OCI-M2 (cell line): ENCODE results near the gene TIPRL.
"Not testable (repeated sequence)": the region's sequence is repeated elsewhere in the genome, so short reads cannot be mapped to it uniquely, and the experiment has no call there.

Source experiments
- DNase-seq: peaks from one replicate; lab custom pipeline; 2025; ENCODE audit not compliant: unreplicated experiment; lab: John Stamatoyannopoulos, UW

Gene TIPRL

GRCh38 chr1:168207673-168208072, 28.9 kb downstream of the TIPRL start:
- not testable (repeated sequence) for DNase-seq

GRCh38 chr1:168210312-168210711, 31.6 kb downstream of the TIPRL start:
- no peak for DNase-seq

GRCh38 chr1:168213349-168213748, 34.6 kb downstream of the TIPRL start:
- DNase-seq, result no peak

- no peak for DNase-seq
Measured at GRCh38 chr1:168216171-168216570, 37.4 kb downstream of the TIPRL start.

- no peak for DNase-seq
Measured at GRCh38 chr1:168217664-168218063, 38.9 kb downstream of the TIPRL start.

GRCh38 chr1:168218658-168219057, 39.9 kb downstream of the TIPRL start:
- no peak for DNase-seq

GRCh38 chr1:168220470-168220871, 41.7 kb downstream of the TIPRL start:
- no peak for DNase-seq

GRCh38 chr1:168221275-168221674, 42.5 kb downstream of the TIPRL start:
- no peak for DNase-seq

- DNase-seq, result no peak
Measured at GRCh38 chr1:168223261-168223660, 44.5 kb downstream of the TIPRL start.

- no peak for DNase-seq
Measured at GRCh38 chr1:168223681-168224540, 45.1 kb downstream of the TIPRL start.

GRCh38 chr1:168224991-168225390, 46.2 kb downstream of the TIPRL start:
- no peak for DNase-seq

- DNase-seq, result no peak
Measured at GRCh38 chr1:168225476-168226190, 46.9 kb downstream of the TIPRL start, which contains the start of gene SFT2D2. Gene SFT2D2 (plus strand): TSS chr1:168226004. CDS start chr1:168226080, 76 bp downstream.

- no peak for DNase-seq
Measured at GRCh38 chr1:168227620-168228019, 48.9 kb downstream of the TIPRL start.

- DNase-seq, result no peak
Measured at GRCh38 chr1:168229893-168230292, 51.1 kb downstream of the TIPRL start.

GRCh38 chr1:168230709-168231108, 51.9 kb downstream of the TIPRL start:
- no peak for DNase-seq

- DNase-seq, result no peak
Measured at GRCh38 chr1:168234846-168235547, 56.2 kb downstream of the TIPRL start.

- DNase-seq, result no peak
Measured at GRCh38 chr1:168235548-168235885, 56.8 kb downstream of the TIPRL start.

GRCh38 chr1:168235937-168236336, 57.2 kb downstream of the TIPRL start:
- no peak for DNase-seq

GRCh38 chr1:168236836-168237611, 58.3 kb downstream of the TIPRL start:
- no peak for DNase-seq

- no peak for DNase-seq
Measured at GRCh38 chr1:168243198-168243597, 64.4 kb downstream of the TIPRL start.

- DNase-seq, result no peak
Measured at GRCh38 chr1:168243636-168244212, 65.0 kb downstream of the TIPRL start.
